SK-N-SH (cell line): ENCODE data around the gene PKNOX2. TPM values are rescaled to one million over a fixed set of nuclear protein-coding genes. Genes with fewer than 3 reads are reported as not detected.

Source experiments
- CTCF ChIA-PET: fragments of 300-600, 350-600 bp; formaldehyde crosslinking; extraction: SDS; loops from one replicate; lab custom pipeline; 2021; lab: Yijun Ruan, JAX
- POLR2A ChIA-PET: fragments of 350-600 bp; sonication (Branson Sonifier 250); formaldehyde crosslinking; extraction: SDS; loops from one replicate; lab custom pipeline; 2020; ENCODE audit warnings: antibody characterized with exemption, inconsistent platforms; lab: Yijun Ruan, JAX
- DNase-seq: peaks from one replicate; pipeline ENCODE4 v3.0.0; 2012
- H2AFZ ChIP-seq: fragments of 200-600 bp; sonication (generic); 2 replicates; pipeline ENCODE4 v1.8.1; 2016; ENCODE audit warnings: antibody characterized with exemption, mild to moderate bottlenecking, low read depth
- H3F3A ChIP-seq: fragments of 200-600 bp; sonication (generic); replicated peaks from 2 replicates; pipeline ENCODE3; 2016; ENCODE audit warnings: antibody characterized with exemption, mild to moderate bottlenecking; ENCODE audit not compliant: insufficient read depth
- H3K27ac ChIP-seq, 2 experiments: fragments of 200-500 bp in 1 of 2; fragments of 200-600 bp in 1 of 2; sonication (Bioruptor generic) in 1 of 2; sonication (generic), shearing (Covaris generic) in 1 of 2; 2 replicates each; pipeline versions ENCODE4 v1.5.1 to v1.6.1; 2014 to 2016; ENCODE audit warnings: low read depth in 2 of 2, inconsistent platforms in 1 of 2, low read length in 1 of 2, mild to moderate bottlenecking in 1 of 2, mixed read lengths in 1 of 2
- H3K27me3 ChIP-seq: fragments of 200-600 bp; sonication (generic), shearing (Covaris generic); 2 replicates; pipeline ENCODE4 v1.6.1; 2016; ENCODE audit warnings: mixed run types; ENCODE audit not compliant: insufficient read depth
- H3K36me3 ChIP-seq, 2 experiments: fragments of 200-500 bp in 1 of 2; fragments of 200-600 bp in 1 of 2; sonication (Bioruptor generic) in 1 of 2; sonication (generic) in 1 of 2; replicated peaks in 1 of 2; 2 replicates each; pipeline versions ENCODE3 to v1.5.1; 2014 to 2016; ENCODE audit warnings: low read length in 1 of 2, mild to moderate bottlenecking in 1 of 2; ENCODE audit not compliant: insufficient read depth in 2 of 2, control insufficient read depth in 1 of 2
- H3K4me1 ChIP-seq, 2 experiments: fragments of 200-500 bp in 1 of 2; fragments of 200-600 bp in 1 of 2; sonication (Bioruptor generic) in 1 of 2; sonication (generic), shearing (Covaris generic) in 1 of 2; 2 replicates each; pipeline versions ENCODE4 v1.5.1 to v1.6.1; 2014 to 2016; ENCODE audit warnings: low read depth in 1 of 2, low read length in 1 of 2, mixed run types in 1 of 2; ENCODE audit not compliant: insufficient read depth in 2 of 2, control insufficient read depth in 1 of 2
- H3K4me2 ChIP-seq: fragments of 200-600 bp; sonication (generic), shearing (Covaris generic); 2 replicates; pipeline ENCODE4 v1.6.1; 2017; ENCODE audit warnings: mixed run types
- H3K4me3 ChIP-seq, 2 experiments: fragments of 200-500 bp in 1 of 2; fragments of 200-600 bp in 1 of 2; sonication (Bioruptor generic) in 1 of 2; sonication (generic), shearing (Covaris generic) in 1 of 2; 2 replicates each; pipeline versions ENCODE4 v1.5.1 to v1.8.1; 2014 to 2016; ENCODE audit warnings: low read depth in 2 of 2, inconsistent platforms in 1 of 2, low read length in 1 of 2, mild to moderate bottlenecking in 1 of 2, mixed read lengths in 1 of 2, moderate library complexity in 1 of 2
- H3K79me2 ChIP-seq: fragments of 200-600 bp; sonication (generic); 2 replicates; pipeline ENCODE4 v1.8.1; 2017; ENCODE audit warnings: mild to moderate bottlenecking; ENCODE audit not compliant: insufficient read depth
- H3K9ac ChIP-seq: fragments of 200-600 bp; sonication (generic); 2 replicates; pipeline ENCODE4 v1.6.1; 2017; ENCODE audit warnings: mixed run types
- H3K9me2 ChIP-seq: fragments of 200-600 bp; sonication (generic); 2 replicates; pipeline ENCODE4 v1.6.1; 2017; ENCODE audit warnings: mixed run types
- H3K9me3 ChIP-seq: fragments of 200-600 bp; sonication (generic); 2 replicates; pipeline ENCODE4 v1.6.1; 2017; ENCODE audit warnings: mixed run types, mild to moderate bottlenecking, moderate library complexity
- H4K20me1 ChIP-seq: fragments of 200-600 bp; sonication (generic); 2 replicates; pipeline ENCODE4 v1.6.1; 2017; ENCODE audit warnings: mild to moderate bottlenecking, mixed run types; ENCODE audit not compliant: insufficient read depth
- CHD2 ChIP-seq: fragments of 150-350 bp; IDR thresholded peaks from 2 replicates; pipeline ENCODE4 v1.6.1; 2018; ENCODE audit warnings: low read length; ENCODE audit not compliant: partially characterized antibody
- CTCF ChIP-seq: fragments of 200-600 bp; sonication (generic); IDR thresholded peaks from 2 replicates; pipeline ENCODE4 v1.6.1; 2017; ENCODE audit warnings: antibody characterized with exemption, mild to moderate bottlenecking, moderate library complexity
- ELF1 ChIP-seq: IDR thresholded peaks from 2 replicates; pipeline ENCODE4 v1.4.0; 2012
- EP300 ChIP-seq, 2 experiments: IDR thresholded peaks; 2 replicates each; pipeline versions ENCODE4 v1.4.0 to v1.6.1; 2012; ENCODE audit warnings: borderline replicate concordance in 1 of 2, low read depth in 1 of 2, low read length in 1 of 2
- FOXJ3 ChIP-seq: sonication (generic); formaldehyde crosslinking; IDR thresholded peaks from 2 replicates; pipeline ENCODE4 v1.5.1; 2020; ENCODE audit warnings: mild to moderate bottlenecking, missing genetic modification reagents
- FOXM1 ChIP-seq: IDR thresholded peaks from 2 replicates; pipeline ENCODE4 v1.4.0; 2012; ENCODE audit warnings: low read depth, mild to moderate bottlenecking
- GABPA ChIP-seq: IDR thresholded peaks from 2 replicates; pipeline ENCODE4 v1.4.0; 2012; ENCODE audit warnings: low read depth, mild to moderate bottlenecking
- GATA2 ChIP-seq: sonication (generic); formaldehyde crosslinking; IDR thresholded peaks from 2 replicates; pipeline ENCODE4 v1.5.0; 2020; ENCODE audit warnings: mild to moderate bottlenecking, missing genetic modification reagents
- JUND ChIP-seq: IDR thresholded peaks from 2 replicates; pipeline ENCODE4 v1.4.0; 2012
- MXI1 ChIP-seq: IDR thresholded peaks from 2 replicates; pipeline ENCODE4 v1.6.1; 2012; ENCODE audit warnings: mild to moderate bottlenecking, low read depth, low read length, improper control_type of control experiment
- NRF1 ChIP-seq: IDR thresholded peaks from 2 replicates; pipeline ENCODE4 v1.6.1; 2012; ENCODE audit warnings: low read depth, mild to moderate bottlenecking, low read length
- RCOR1 ChIP-seq: fragments of 150-350 bp; IDR thresholded peaks from 2 replicates; pipeline ENCODE4 v1.6.1; 2017; ENCODE audit warnings: antibody characterized with exemption, low read length
- RFX5 ChIP-seq: IDR thresholded peaks from 2 replicates; pipeline ENCODE4 v1.6.1; 2012; ENCODE audit warnings: mild to moderate bottlenecking, improper control_type of control experiment, low read length
- SMC3 ChIP-seq: IDR thresholded peaks from 2 replicates; pipeline ENCODE4 v1.6.1; 2012; ENCODE audit warnings: low read depth, low read length, improper control_type of control experiment
- TAF1 ChIP-seq: IDR thresholded peaks from 2 replicates; pipeline ENCODE4 v1.6.1; 2012; ENCODE audit warnings: low read depth, mild to moderate bottlenecking, low read length, moderate library complexity, borderline replicate concordance
- TEAD4 ChIP-seq: IDR thresholded peaks from 2 replicates; pipeline ENCODE4 v1.4.0; 2012; ENCODE audit warnings: mild to moderate bottlenecking, borderline replicate concordance; ENCODE audit not compliant: insufficient read depth
- USF1 ChIP-seq: IDR thresholded peaks from 2 replicates; pipeline ENCODE4 v1.4.0; 2012; ENCODE audit warnings: low read depth, borderline replicate concordance
- USF2 ChIP-seq: fragments of 150-350 bp; IDR thresholded peaks from 2 replicates; pipeline ENCODE4 v1.6.1; 2017; ENCODE audit warnings: antibody characterized with exemption, low read length, low read depth, borderline replicate concordance
- YY1 ChIP-seq: IDR thresholded peaks from 2 replicates; pipeline ENCODE4 v1.4.0; 2012; ENCODE audit warnings: low read depth, mild to moderate bottlenecking
- ZBTB33 ChIP-seq: IDR thresholded peaks from 2 replicates; pipeline ENCODE4 v1.4.0; 2012; ENCODE audit warnings: low read depth, borderline replicate concordance
- WGBS: methylation state at CpG from one replicate; pipeline ENCODE4 v1.1.6; 2017; ENCODE audit warnings: low lambda C conversion rate; 5-methylcytosine and 5-hydroxymethylcytosine counted together
- polyA plus RNA-seq, 3 experiments: library from polyadenylated mRNA; depleted of rRNA; stranded (reverse); fragments of >200 nt; gene quantifications; 2 replicates each; pipeline ENCODE4 v1.2.3, GENCODE V29; 2012

The PKNOX2 gene
- polyA plus RNA-seq, 1 of the 3 experiments (the other 2 are of a cell fraction), result 0.02 TPM

- H3K9me3 ChIP-seq, result no peaks in the 10 kb centered on the region
- DNase-seq, result no peak
- no peak overlapping the region for H3K9ac ChIP-seq
- no peak for TF ChIP-seq GATA2
- no peak for TF ChIP-seq TAF1
- TF ChIP-seq FOXJ3 (CRISPR knock-in tag), result no peak
- TF ChIP-seq EP300 (IDR thresholded peaks at IDR 0.05; ENCODE audit: borderline replicate concordance in 1 of 2, low read depth in 1 of 2, low read length in 1 of 2), result no peak
- TF ChIP-seq USF2, result no peak
- TF ChIP-seq CHD2, result no peak
- no peak for TF ChIP-seq RCOR1
- no peak for TF ChIP-seq FOXM1
- TF ChIP-seq RFX5, result no peak
- TF ChIP-seq NRF1, result no peak
- no peak for TF ChIP-seq MXI1
- TF ChIP-seq JUND, result no peak
- no peak for TF ChIP-seq SMC3
- no peak for TF ChIP-seq TEAD4
- no peak for TF ChIP-seq USF1
- TF ChIP-seq ELF1, result no peak
- TF ChIP-seq YY1, result no peak
- TF ChIP-seq GABPA, result no peak
- no peak for TF ChIP-seq ZBTB33
- no peak for TF ChIP-seq CTCF
- H2AFZ ChIP-seq, result no peak overlapping the region
- no peak overlapping the region for H3K27ac ChIP-seq
- H3F3A ChIP-seq, result no peaks in the 10 kb centered on the region
- no peaks in the 10 kb centered on the region for H3K36me3 ChIP-seq
- ChIA-PET CTCF (interaction anchor here (1.0 to 4.4 kb wide), 3 partner anchors 9 to 13 kb away, joined by 3 to 31 read pairs (median 6); no protein-coding TSS in a partner anchor), POLR2A (no interaction called here)
- peaks cover 8% of the 10 kb centered on the region; the same call in 1 of the 2 replicates for H3K27me3 ChIP-seq
- H4K20me1 ChIP-seq, result no peaks in the 10 kb centered on the region
- no peak overlapping the region for H3K4me2 ChIP-seq
- H3K4me1 ChIP-seq, result no peaks in the 10 kb centered on the region
- H3K9me2 ChIP-seq, result no peaks in the 10 kb centered on the region
- H3K4me3 ChIP-seq, result no peak overlapping the region
- 56% methylated on average over 6 of the region's 9 CpGs for WGBS
- no peaks in the 10 kb centered on the region for H3K79me2 ChIP-seq
Measured at GRCh38 chr11:125418396-125418795, 253.8 kb downstream of the PKNOX2 start.
